Adrenal gland (tissue), 5 donors: ENCODE results near the gene OR4F15.
"Not testable (repeated sequence)": the region's sequence is repeated elsewhere in the genome, so short reads cannot be mapped to it uniquely, and the experiment has no call there.

Experiments used
- CTCF ChIP-seq, 6 experiments: fragments of 450-650 bp in 4 of 6; fragments of 200-600 bp in 2 of 6; sonication (generic) in 1 of 6; IDR thresholded peaks; 1 replicate in 5 of 6; 2 replicates in 1 of 6; pipeline versions ENCODE4 v1.5.1 to v1.8.0; 2016 to 2021; ENCODE audit warnings: antibody characterized with exemption in 6 of 6, mild to moderate bottlenecking in 2 of 6, moderate library complexity in 1 of 6
- POLR2A ChIP-seq, 2 donors: fragments of 450-650 bp; IDR thresholded peaks; one replicate each; pipeline ENCODE4 v1.6.1; 2017; ENCODE audit warnings: antibody characterized with exemption in 2 of 2, mild to moderate bottlenecking in 2 of 2, moderate library complexity in 1 of 2
- donor health status: DM: no; HTN: no; CAD: no.

GRCh38 chr15:101778576-101778975, 33.4 kb upstream of the OR4F15 start:
- TF ChIP-seq CTCF, POLR2A (IDR thresholded peaks at IDR 0.05): not testable (repeated sequence)
